B cell (primary cell): ENCODE measurements around the gene FOXN3. TPM values are rescaled to one million over a fixed set of nuclear protein-coding genes. Genes with fewer than 3 reads are reported as not detected.

Source experiments
- ATAC-seq: fragments of 200-7000 bp; cut with Tn5 transposase; one replicate; pipeline ENCODE4 v1.10.0; 2021; ENCODE audit warnings: low read depth, mild to moderate bottlenecking, moderate number of reproducible peaks, moderate library complexity
- CTCF ChIA-PET: fragments of 350-600 bp; sonication (Branson Sonifier 250); formaldehyde crosslinking; loops from one replicate; lab custom pipeline; 2021; ENCODE audit warnings: antibody characterized with exemption, inconsistent platforms; lab: Charles Lee
- POLR2A ChIA-PET: fragments of 350-600 bp; sonication (Branson Sonifier 250); formaldehyde crosslinking; loops from one replicate; lab custom pipeline; 2021; ENCODE audit warnings: antibody characterized with exemption; lab: Charles Lee
- DNase-seq: peaks from one replicate; pipeline ENCODE4 v3.0.0; 2013
- H2AFZ ChIP-seq: 2 replicates; pipeline ENCODE4 v1.6.1; 2012; ENCODE audit warnings: mild to moderate bottlenecking, low read depth, low read length; ENCODE audit not compliant: insufficient read depth, poor library complexity, severe bottlenecking
- H3K27ac ChIP-seq, 2 donors: 1 replicate in 1 of 2; 2 replicates in 1 of 2; pipeline ENCODE4 v1.5.1; 2012 to 2013; ENCODE audit warnings: low read length in 2 of 2, mild to moderate bottlenecking in 2 of 2, moderate library complexity in 1 of 2
- H3K27me3 ChIP-seq, 4 experiments: fragments of 200-600 bp in 1 of 4; sonication (generic) in 1 of 4; replicated peaks in 1 of 4; 1 replicate in 2 of 4; 2 replicates in 2 of 4; pipeline versions ENCODE4 v1.6.1 to v1.7.0; 2013 to 2016; ENCODE audit warnings: low read length in 3 of 4, mild to moderate bottlenecking in 2 of 4, mixed read lengths in 1 of 4, moderate library complexity in 1 of 4; ENCODE audit not compliant: insufficient read depth in 4 of 4, control insufficient read depth in 3 of 4; ENCODE audit errors: control extremely low read depth in 1 of 4
- H3K36me3 ChIP-seq, 2 experiments: replicated peaks in 1 of 2; 1 replicate in 1 of 2; 2 replicates in 1 of 2; pipeline versions ENCODE4 v1.6.1 to v1.7.1; 2013; ENCODE audit warnings: low read length in 1 of 2; ENCODE audit not compliant: insufficient read depth in 2 of 2, control insufficient read depth in 1 of 2; ENCODE audit errors: control extremely low read depth in 1 of 2, extremely low read depth in 1 of 2
- H3K4me1 ChIP-seq, 2 donors: fragments of 200-600 bp in 1 of 2; sonication (generic) in 1 of 2; 1 replicate in 1 of 2; 2 replicates in 1 of 2; pipeline versions ENCODE4 v1.5.1 to v1.6.1; 2013 to 2017; ENCODE audit warnings: low read length in 2 of 2; ENCODE audit not compliant: control insufficient read depth in 2 of 2, insufficient read depth in 2 of 2
- H3K4me2 ChIP-seq: replicated peaks from 2 replicates; pipeline ENCODE3; 2012; ENCODE audit warnings: mild to moderate bottlenecking, low read depth, low read length; ENCODE audit not compliant: poor library complexity, severe bottlenecking
- H3K4me3 ChIP-seq, 5 experiments: fragments of 200-600 bp in 1 of 5; sonication (generic) in 1 of 5; 1 replicate in 3 of 5; 2 replicates in 2 of 5; pipeline versions ENCODE4 v1.5.1 to v1.7.0; 2011 to 2016; ENCODE audit warnings: low read length in 4 of 5, mild to moderate bottlenecking in 4 of 5, low read depth in 2 of 5, control low read depth in 1 of 5, moderate library complexity in 1 of 5; ENCODE audit not compliant: insufficient read depth in 1 of 5; ENCODE audit errors: control extremely low read depth in 1 of 5, extremely low read depth in 1 of 5
- H3K79me2 ChIP-seq: fragments of 200-600 bp; sonication (generic); one replicate; pipeline ENCODE4 v1.6.0; 2016; ENCODE audit warnings: low read length; ENCODE audit not compliant: control insufficient read depth, insufficient read depth
- H3K9ac ChIP-seq: fragments of 200-600 bp; sonication (generic); 2 replicates; pipeline ENCODE4 v1.6.1; 2017; ENCODE audit warnings: mild to moderate bottlenecking, low read length, moderate library complexity
- H3K9me3 ChIP-seq, 3 donors: one replicate each; pipeline versions ENCODE4 v1.6.1 to v1.7.1; 2013; ENCODE audit warnings: low read length in 2 of 3; ENCODE audit not compliant: control insufficient read depth in 2 of 3, insufficient read depth in 1 of 3; ENCODE audit errors: control extremely low read depth in 1 of 3
- H4K20me1 ChIP-seq: 2 replicates; pipeline ENCODE4 v1.6.0; 2012; ENCODE audit warnings: mild to moderate bottlenecking, low read length; ENCODE audit not compliant: insufficient read depth, control insufficient read depth, poor library complexity, severe bottlenecking
- H3K27ac Mint-ChIP-seq: one replicate; pipeline ENCODE4 v1.8.0; 2021; ENCODE audit warnings: mixed read lengths
- H3K27me3 Mint-ChIP-seq: one replicate; pipeline ENCODE4 v1.8.0; 2021; ENCODE audit warnings: mixed read lengths
- H3K4me1 Mint-ChIP-seq: one replicate; pipeline ENCODE4 v1.8.0; 2021; ENCODE audit warnings: mixed read lengths
- H3K4me3 Mint-ChIP-seq: one replicate; pipeline ENCODE4 v1.8.0; 2021; ENCODE audit warnings: mixed read lengths
- H3K9me3 Mint-ChIP-seq: one replicate; pipeline ENCODE4 v1.8.0; 2022; ENCODE audit warnings: mixed read lengths; ENCODE audit not compliant: insufficient read depth
- EZH2 ChIP-seq: IDR thresholded peaks from 2 replicates; pipeline ENCODE4 v1.6.1; 2012; ENCODE audit warnings: borderline replicate concordance, low read depth, mild to moderate bottlenecking, moderate library complexity, low read length; ENCODE audit not compliant: insufficient read depth, poor library complexity, severe bottlenecking
- WGBS: methylation state at CpG from one replicate; pipeline ENCODE4 v1.1.5; 2013; ENCODE audit warnings: missing lambda C conversion rate; ENCODE audit not compliant: insufficient coverage; 5-methylcytosine and 5-hydroxymethylcytosine counted together
- intact Hi-C: fragments of 100-400 bp; cut with micrococcal nuclease; formaldehyde crosslinking; loops from one replicate; pipeline ENCODE4 v1.10.0; 2022
- polyA plus RNA-seq: library from polyadenylated mRNA; depleted of rRNA; stranded (reverse); fragments of >200 nt; gene quantifications from 2 replicates; pipeline ENCODE4 v1.2.3, GENCODE V29; 2012
- total RNA-seq, 2 donors: library from RNA; stranded (reverse); fragments of 120-200 nt in 1 of 2; gene quantifications; 1 replicate in 1 of 2; 2 replicates in 1 of 2; pipeline versions ENCODE4 v1.2.3 to v1.2.4, GENCODE V29; 2013 to 2022
- TF ChIP-seq, protein P1 (sequence below): fragments of 200-600 bp; IDR thresholded peaks from one replicate; pipeline ENCODE4 v1.8.0; 2022; ENCODE audit warnings: antibody characterized with exemption, mild to moderate bottlenecking

The FOXN3 gene
- total and polyA plus RNA-seq, 2 donors (not counting 1 experiment from before 2014, with no cell fraction given) = 80.6 to 98.2 TPM

DNA sequence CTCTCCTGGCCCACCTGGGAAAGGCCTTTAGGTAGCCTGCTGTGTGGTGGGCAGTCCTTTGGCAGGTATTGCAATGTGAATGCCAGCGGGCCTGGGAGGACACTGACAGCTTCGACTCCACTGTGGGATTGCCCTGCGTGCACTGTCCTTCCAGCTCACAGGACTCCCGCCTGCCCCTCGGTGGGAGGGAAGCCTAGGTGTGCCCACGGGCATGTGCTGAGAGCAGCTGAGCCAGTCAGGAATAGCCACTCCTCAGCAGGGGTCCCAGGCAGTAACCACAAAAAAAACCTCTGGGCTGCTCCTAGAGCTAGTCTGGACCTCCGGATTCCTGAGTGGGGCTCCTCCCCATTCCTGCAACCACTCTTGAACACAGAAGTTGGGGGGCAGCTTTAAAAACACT is 278.2 kb downstream of the FOXN3 start:
- CTCF ChIA-PET = no interaction called here

DNA sequence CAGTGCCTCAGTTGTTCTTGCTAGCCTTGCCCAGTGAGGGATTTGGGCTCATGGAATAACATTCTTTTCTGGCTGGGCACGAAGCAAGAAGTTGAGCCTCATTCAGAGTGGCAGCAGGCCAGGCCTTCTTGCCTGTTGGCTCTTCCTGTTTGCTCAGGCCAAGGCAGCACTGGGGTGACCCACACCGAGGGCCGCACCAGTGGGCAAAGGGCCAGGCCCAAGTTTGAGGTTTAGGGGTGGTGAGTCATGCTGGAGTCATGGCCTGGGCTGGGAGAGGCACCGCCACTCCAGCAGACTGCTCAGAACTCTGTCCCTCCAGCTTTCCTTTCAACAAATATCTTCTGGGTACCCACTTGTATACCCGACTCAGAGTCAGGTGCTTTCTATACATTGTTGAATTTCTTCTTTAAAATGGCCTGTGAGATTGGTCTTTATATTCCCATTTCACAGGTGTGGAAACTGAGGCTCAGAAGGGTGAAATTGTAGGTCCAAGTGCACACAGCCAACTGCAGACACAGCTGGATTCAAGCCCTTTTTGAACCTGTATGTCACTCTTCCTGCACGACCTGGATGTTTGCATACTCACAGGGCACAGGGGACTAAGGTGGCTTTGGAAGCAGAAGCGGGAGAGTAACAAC is 279.4 kb downstream of the FOXN3 start:
- Histone ChIP-seq H3K79me2 (no peaks in the 10 kb centered on the region), H3K4me3 (no peak overlapping the region), H3K4me1 (no peaks in the 10 kb centered on the region), H3K4me2 (no peak overlapping the region), H3K9me3 (peaks cover 5 to 15% (median 7%) of the 10 kb centered on the region in 3 donors), H3K36me3 (no peaks in the 10 kb centered on the region), H3K27ac (no peak overlapping the region), H3K27me3 (no peaks in the 10 kb centered on the region), H4K20me1 (no peaks in the 10 kb centered on the region), H3K9ac (no peak overlapping the region), H2AFZ (no peak overlapping the region)
- intact Hi-C loops = no loop called here
- CTCF ChIA-PET = no interaction called here
- TF ChIP-seq, protein P1, sequence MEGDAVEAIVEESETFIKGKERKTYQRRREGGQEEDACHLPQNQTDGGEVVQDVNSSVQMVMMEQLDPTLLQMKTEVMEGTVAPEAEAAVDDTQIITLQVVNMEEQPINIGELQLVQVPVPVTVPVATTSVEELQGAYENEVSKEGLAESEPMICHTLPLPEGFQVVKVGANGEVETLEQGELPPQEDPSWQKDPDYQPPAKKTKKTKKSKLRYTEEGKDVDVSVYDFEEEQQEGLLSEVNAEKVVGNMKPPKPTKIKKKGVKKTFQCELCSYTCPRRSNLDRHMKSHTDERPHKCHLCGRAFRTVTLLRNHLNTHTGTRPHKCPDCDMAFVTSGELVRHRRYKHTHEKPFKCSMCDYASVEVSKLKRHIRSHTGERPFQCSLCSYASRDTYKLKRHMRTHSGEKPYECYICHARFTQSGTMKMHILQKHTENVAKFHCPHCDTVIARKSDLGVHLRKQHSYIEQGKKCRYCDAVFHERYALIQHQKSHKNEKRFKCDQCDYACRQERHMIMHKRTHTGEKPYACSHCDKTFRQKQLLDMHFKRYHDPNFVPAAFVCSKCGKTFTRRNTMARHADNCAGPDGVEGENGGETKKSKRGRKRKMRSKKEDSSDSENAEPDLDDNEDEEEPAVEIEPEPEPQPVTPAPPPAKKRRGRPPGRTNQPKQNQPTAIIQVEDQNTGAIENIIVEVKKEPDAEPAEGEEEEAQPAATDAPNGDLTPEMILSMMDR = no peak
- TF ChIP-seq EZH2 = no peak
- no peak overlapping the region for H3K4me3 Mint-ChIP-seq
- H3K27ac Mint-ChIP-seq = no peak overlapping the region
- peaks cover 15% of the 10 kb centered on the region for H3K27me3 Mint-ChIP-seq
- H3K9me3 Mint-ChIP-seq = peaks cover 13% of the 10 kb centered on the region
- ATAC-seq (no peak), DNase-seq (no peak)
- POLR2A ChIA-PET = no interaction called here
- WGBS = 64% methylated on average over 3 of the region's 7 CpGs
- H3K4me1 Mint-ChIP-seq = no peaks in the 10 kb centered on the region

More for the DNA sequence above, 278.2 kb downstream of the FOXN3 start:
- H3K4me1 ChIP-seq = no peaks in the 10 kb centered on the region
- peaks cover 5 to 15% (median 7%) of the 10 kb centered on the region in 3 donors for H3K9me3 ChIP-seq
- H3K4me2 ChIP-seq = no peak overlapping the region
- Mint-ChIP-seq H3K27ac (no peak overlapping the region), H3K27me3 (peaks cover 9% of the 10 kb centered on the region), H3K4me3 (no peak overlapping the region), H3K9me3 (peaks cover 13% of the 10 kb centered on the region), H3K4me1 (no peaks in the 10 kb centered on the region)
- ATAC-seq (no peak), DNase-seq (no peak)
- no peaks in the 10 kb centered on the region for H4K20me1 ChIP-seq
- no peaks in the 10 kb centered on the region for H3K36me3 ChIP-seq
- TF ChIP-seq, protein P1 = no peak
- TF ChIP-seq EZH2 = no peak
- no peak overlapping the region for H2AFZ ChIP-seq
- intact Hi-C loops = no loop called here
- POLR2A ChIA-PET = no interaction called here
- H3K4me3 ChIP-seq = no peak overlapping the region
- no peaks in the 10 kb centered on the region for H3K79me2 ChIP-seq
- no peak overlapping the region for H3K27ac ChIP-seq
- 95% methylated on average over 7 of the region's 7 CpGs for WGBS
- no peak overlapping the region for H3K9ac ChIP-seq
- no peaks in the 10 kb centered on the region for H3K27me3 ChIP-seq
